HG02678 (cell line): ENCODE measurements around the gene NDUFS7.
"Not testable (repeated sequence)": the region's sequence is repeated elsewhere in the genome, so short reads cannot be mapped to it uniquely, and the experiment has no call there.

ENCODE experiments used
- ATAC-seq: cut with Tn5 transposase; IDR thresholded peaks from one replicate; pipeline ENCODE4 v1.9.1; 2021; ENCODE audit warnings: mild to moderate bottlenecking, moderate library complexity; ENCODE audit not compliant: unreplicated experiment

Gene NDUFS7

GRCh38 chr19:1429750-1430149 lies 46.0 kb downstream of the NDUFS7 start:
- ATAC-seq = no peak

GRCh38 chr19:1430246-1430645 lies 46.5 kb downstream of the NDUFS7 start:
- ATAC-seq = no peak

DNA sequence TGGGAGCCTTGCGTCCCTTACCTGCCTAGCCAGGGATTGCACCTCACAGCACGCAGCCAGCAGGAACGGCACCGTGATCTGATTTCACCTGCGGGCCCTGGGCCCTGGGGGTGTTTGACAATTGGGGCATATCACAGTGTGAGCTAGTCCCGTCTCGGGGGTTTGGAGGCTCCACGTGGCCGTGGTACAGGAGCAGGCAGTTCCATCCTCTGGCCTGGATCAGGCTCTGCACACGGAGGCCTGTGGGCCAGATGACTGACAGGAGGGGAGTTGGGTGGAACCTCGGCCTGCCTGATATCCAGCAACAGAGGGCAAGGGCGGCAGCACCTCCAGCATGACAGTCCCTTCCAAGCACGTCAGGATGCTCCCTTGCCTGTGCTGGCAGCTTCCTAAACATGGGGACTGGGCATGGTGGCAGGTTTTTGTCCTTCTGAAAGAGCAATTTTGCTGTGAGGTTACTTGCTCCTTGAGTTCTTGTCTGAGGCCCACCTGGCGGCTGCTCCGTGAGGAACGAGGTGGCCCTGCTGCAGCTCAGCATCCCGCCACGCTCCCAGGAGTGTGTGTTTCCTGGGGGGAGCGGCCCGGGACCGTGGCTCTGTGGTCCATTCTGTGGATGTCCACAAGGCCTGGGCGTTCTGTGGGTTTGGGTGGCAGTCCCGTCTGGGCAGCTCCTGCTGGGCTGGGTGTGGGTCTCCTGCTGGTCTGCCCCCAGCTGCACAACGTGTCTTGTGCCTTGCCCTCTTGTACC lies 48.2 kb downstream of the NDUFS7 start:
- no peak for ATAC-seq

DNA sequence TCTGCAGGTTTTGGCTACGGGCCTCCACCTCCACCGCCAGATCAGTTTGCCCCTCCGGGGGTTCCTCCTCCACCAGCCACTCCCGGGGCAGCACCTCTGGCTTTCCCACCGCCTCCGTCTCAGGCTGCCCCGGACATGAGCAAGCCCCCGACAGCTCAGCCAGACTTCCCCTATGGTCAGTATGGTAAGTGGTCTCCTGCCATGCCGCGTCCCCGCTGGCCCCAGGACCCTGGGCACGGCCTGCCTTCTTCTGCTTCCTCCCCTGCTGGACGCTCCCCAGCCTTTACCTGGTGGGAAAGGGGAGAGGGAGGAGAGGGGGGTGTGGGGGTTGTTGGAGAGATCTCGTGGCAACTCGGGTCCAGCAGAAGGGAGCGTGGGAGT lies 48.8 kb downstream of the NDUFS7 start:
- no peak for ATAC-seq

- ATAC-seq = no peak
Observed at GRCh38 chr19:1433119-1434039, 49.7 kb downstream of the NDUFS7 start.

GRCh38 chr19:1434040-1434366 lies 50.3 kb downstream of the NDUFS7 start:
- ATAC-seq = no peak

DNA sequence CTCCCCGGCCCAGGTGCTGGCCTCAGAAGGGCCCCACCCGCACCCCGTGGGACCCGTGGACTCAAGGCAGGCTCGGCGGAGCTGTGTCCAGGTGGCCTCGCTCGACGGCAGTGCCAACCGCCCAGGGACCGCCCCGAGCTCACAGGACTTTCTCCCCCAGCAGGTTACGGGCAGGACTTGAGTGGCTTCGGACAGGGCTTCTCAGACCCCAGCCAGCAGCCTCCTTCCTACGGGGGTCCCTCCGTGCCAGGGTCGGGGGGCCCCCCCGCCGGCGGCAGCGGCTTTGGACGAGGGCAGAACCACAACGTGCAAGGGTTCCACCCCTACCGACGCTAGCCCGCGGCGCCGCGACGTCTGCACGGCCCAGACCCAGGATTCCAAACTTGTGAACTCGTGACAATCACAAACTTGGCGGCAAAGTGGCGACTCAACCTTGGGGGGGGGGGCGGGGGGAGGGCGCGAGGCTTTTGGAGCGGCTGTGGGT lies 50.9 kb downstream of the NDUFS7 start:
- ATAC-seq = no peak

- ATAC-seq = no peak
Observed at GRCh38 chr19:1435378-1435989, 51.8 kb downstream of the NDUFS7 start.

DNA sequence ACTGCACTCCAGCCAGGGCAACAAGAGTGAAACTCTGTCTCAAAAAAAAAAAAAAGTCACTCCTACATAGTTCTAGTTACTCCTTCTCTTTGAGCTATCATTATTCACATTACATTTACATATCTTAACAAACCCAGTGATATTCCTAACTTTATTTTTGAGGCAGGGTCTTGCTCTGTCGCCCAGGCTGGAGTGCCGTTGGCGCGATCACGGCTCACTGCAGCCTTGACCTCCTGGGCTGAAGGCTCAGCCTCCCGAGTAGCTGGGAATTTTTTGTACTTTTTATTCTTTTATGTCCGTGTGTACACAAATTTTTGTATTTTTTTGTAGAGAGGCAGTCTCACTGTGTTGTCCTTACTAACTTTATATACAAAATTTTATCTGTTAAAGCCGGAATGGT lies 53.9 kb downstream of the NDUFS7 start:
- no peak for ATAC-seq

GRCh38 chr19:1438035-1438932 lies 54.6 kb downstream of the NDUFS7 start, which contains the start of gene RPS15:
Gene RPS15, plus strand, starts transcription at chr19:1438396. Its CDS starts 30 bp downstream, at chr19:1438426.
- ATAC-seq = peak; percentile 82

DNA sequence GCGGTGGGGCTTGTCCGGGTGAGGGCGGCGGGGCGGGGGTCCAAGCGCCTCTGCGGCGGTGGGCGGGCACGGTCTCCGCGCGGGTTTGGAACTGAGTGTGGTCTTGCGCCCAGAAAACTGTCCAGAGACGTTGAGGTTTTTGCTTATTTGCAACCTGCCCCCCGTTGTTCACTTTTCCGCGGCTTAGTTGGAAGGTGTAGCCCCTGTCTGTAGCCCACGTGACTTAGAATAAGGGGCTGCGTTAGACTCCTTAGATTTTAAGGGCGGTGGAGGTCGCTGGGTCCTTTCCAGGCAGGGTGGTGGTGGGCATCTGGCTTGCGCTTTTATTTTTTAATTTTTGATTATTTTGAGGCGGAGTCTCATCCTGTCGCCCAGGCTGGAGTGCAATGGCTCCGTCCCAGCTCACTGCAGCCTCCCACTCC lies 55.2 kb downstream of the NDUFS7 start:
- ATAC-seq = no peak

GRCh38 chr19:1439525-1440417 lies 56.1 kb downstream of the NDUFS7 start:
- not testable (repeated sequence) for ATAC-seq

DNA sequence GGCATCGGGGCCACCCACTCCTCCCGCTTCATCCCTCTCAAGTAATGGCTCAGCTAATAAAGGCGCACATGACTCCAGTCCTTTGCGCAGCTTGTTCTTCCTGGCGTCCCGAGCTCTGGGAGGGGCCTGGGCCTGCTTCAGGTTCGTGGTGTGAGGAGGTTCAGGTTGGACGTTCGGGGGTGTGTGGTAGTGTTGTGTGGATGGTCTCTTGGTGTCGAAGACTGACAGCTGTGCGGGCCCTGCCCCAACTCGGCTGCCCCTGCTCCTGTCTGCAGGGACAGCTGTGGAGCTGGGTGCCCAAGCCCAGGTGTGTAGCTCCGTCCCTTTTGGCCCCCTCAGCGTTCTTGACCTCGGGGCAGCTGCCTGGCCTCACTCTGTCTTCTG lies 56.7 kb downstream of the NDUFS7 start:
- ATAC-seq = no peak

GRCh38 chr19:1441022-1441426 lies 57.3 kb downstream of the NDUFS7 start:
- no peak for ATAC-seq

- no peak for ATAC-seq
Observed at GRCh38 chr19:1441677-1442438, 58.2 kb downstream of the NDUFS7 start.
